Lower leg skin (tissue), 3 donors: ENCODE measurements around the gene MPZL2.

ENCODE experiments used
- POLR2A ChIP-seq, 2 donors: fragments of 450-650 bp; IDR thresholded peaks; one replicate each; pipeline ENCODE4 v1.6.1; 2016 to 2017; ENCODE audit warnings: antibody characterized with exemption in 2 of 2, mild to moderate bottlenecking in 1 of 2, moderate library complexity in 1 of 2
- TF ChIP-seq, protein P1 (sequence below), 3 donors: fragments of 450-650 bp; IDR thresholded peaks; one replicate each; pipeline ENCODE4 v1.5.1; 2016; ENCODE audit warnings: antibody characterized with exemption in 3 of 3, mild to moderate bottlenecking in 3 of 3, moderate library complexity in 2 of 3

DNA sequence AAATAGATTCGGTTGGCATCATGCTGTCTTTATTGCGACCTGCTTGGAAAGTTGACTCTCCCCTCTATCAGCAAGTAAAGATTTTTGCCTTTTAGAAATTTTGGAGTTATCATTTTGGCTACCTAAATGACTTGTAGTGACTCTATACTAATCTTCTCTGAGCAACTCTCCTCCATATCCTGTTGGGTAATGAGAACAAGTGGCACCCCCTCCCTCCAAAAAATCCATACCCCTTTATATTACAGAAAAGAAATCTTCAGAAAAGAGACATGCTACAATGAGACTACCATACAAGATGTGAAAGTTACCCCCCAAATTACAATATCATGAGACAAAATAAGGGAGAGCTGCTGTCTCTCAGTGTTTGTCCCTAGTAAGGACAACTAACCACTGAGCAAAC, 40.5 kb downstream of the MPZL2 start:
- no peak for TF ChIP-seq POLR2A (IDR thresholded peaks at IDR 0.05)
- TF ChIP-seq, protein P1, sequence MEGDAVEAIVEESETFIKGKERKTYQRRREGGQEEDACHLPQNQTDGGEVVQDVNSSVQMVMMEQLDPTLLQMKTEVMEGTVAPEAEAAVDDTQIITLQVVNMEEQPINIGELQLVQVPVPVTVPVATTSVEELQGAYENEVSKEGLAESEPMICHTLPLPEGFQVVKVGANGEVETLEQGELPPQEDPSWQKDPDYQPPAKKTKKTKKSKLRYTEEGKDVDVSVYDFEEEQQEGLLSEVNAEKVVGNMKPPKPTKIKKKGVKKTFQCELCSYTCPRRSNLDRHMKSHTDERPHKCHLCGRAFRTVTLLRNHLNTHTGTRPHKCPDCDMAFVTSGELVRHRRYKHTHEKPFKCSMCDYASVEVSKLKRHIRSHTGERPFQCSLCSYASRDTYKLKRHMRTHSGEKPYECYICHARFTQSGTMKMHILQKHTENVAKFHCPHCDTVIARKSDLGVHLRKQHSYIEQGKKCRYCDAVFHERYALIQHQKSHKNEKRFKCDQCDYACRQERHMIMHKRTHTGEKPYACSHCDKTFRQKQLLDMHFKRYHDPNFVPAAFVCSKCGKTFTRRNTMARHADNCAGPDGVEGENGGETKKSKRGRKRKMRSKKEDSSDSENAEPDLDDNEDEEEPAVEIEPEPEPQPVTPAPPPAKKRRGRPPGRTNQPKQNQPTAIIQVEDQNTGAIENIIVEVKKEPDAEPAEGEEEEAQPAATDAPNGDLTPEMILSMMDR (IDR thresholded peaks at IDR 0.05): no peak
